WTC11 (cell line): ENCODE measurements around the gene COL4A1. TPM values are rescaled to one million over a fixed set of nuclear protein-coding genes. Genes with fewer than 3 reads are reported as not detected.

Source experiments
- ATAC-seq: fragments of 200-7000 bp; cut with Tn5 transposase; 2 replicates; pipeline ENCODE4 v1.10.0; 2021; ENCODE audit warnings: mild to moderate bottlenecking, moderate library complexity
- CTCF ChIA-PET: fragments of 300-600 bp; sonication (Branson Sonifier 250); formaldehyde crosslinking; loops from one replicate; lab custom pipeline; 2021; ENCODE audit warnings: antibody characterized with exemption; lab: Charles Lee
- POLR2A ChIA-PET: fragments of 350-600 bp; sonication (Branson Sonifier 250); formaldehyde crosslinking; loops from one replicate; lab custom pipeline; 2021; ENCODE audit warnings: antibody characterized with exemption; lab: Charles Lee
- DNase-seq: peaks from one replicate; pipeline ENCODE4 v3.0.0; 2021; ENCODE audit warnings: low spot score
- H3K27ac Mint-ChIP-seq: 2 replicates; pipeline ENCODE4 v1.8.0; 2021; ENCODE audit warnings: mixed read lengths
- H3K27me3 Mint-ChIP-seq: 2 replicates; pipeline ENCODE4 v1.8.0; 2021; ENCODE audit warnings: low read depth, mild to moderate bottlenecking, moderate library complexity, mixed read lengths
- H3K36me3 Mint-ChIP-seq: 2 replicates; pipeline ENCODE4 v1.8.0; 2021; ENCODE audit warnings: mixed read lengths
- H3K4me1 Mint-ChIP-seq: 2 replicates; pipeline ENCODE4 v1.8.0; 2022; ENCODE audit warnings: mixed read lengths
- H3K4me3 Mint-ChIP-seq: 2 replicates; pipeline ENCODE4 v1.8.0; 2021; ENCODE audit warnings: mild to moderate bottlenecking, moderate library complexity, mixed read lengths
- H3K9me3 Mint-ChIP-seq: 2 replicates; pipeline ENCODE4 v1.8.0; 2021; ENCODE audit warnings: mixed read lengths
- CREB1 ChIP-seq: sonication (generic); formaldehyde crosslinking; IDR thresholded peaks from 2 replicates; pipeline ENCODE4 v1.8.0; 2023; ENCODE audit warnings: mild to moderate bottlenecking, missing genetic modification reagents
- EMX1 ChIP-seq: fragments of 250-450 bp; sonication (Bioruptor Pico); IDR thresholded peaks from 2 replicates; pipeline ENCODE4 v1.8.0; 2021; ENCODE audit warnings: mild to moderate bottlenecking
- JUN ChIP-seq: sonication (generic); formaldehyde crosslinking; IDR thresholded peaks from 2 replicates; pipeline ENCODE4 v1.8.0; 2023; ENCODE audit warnings: mild to moderate bottlenecking, missing genetic modification reagents
- NFE2L1 ChIP-seq: sonication (generic); formaldehyde crosslinking; IDR thresholded peaks from 2 replicates; pipeline ENCODE4 v1.8.1; 2023; ENCODE audit warnings: missing genetic modification reagents
- NR3C1 ChIP-seq: sonication (generic); formaldehyde crosslinking; conservative IDR thresholded peaks from 2 replicates; pipeline ENCODE4 v1.8.1; 2023; ENCODE audit warnings: low read depth, mild to moderate bottlenecking, missing genetic modification reagents
- PRRX2 ChIP-seq: fragments of 250-450 bp; sonication (Bioruptor Pico); IDR thresholded peaks from 2 replicates; pipeline ENCODE4 v1.8.0; 2021; ENCODE audit warnings: mild to moderate bottlenecking
- RELA ChIP-seq: sonication (generic); formaldehyde crosslinking; IDR thresholded peaks from 2 replicates; pipeline ENCODE4 v1.8.1; 2022; ENCODE audit warnings: missing genetic modification reagents, mild to moderate bottlenecking, borderline replicate concordance
- ZNF121 ChIP-seq: sonication (generic); formaldehyde crosslinking; IDR thresholded peaks from 2 replicates; pipeline ENCODE4 v1.8.0; 2023; ENCODE audit warnings: missing genetic modification reagents
- ZNF263 ChIP-seq: sonication (generic); formaldehyde crosslinking; IDR thresholded peaks from 2 replicates; pipeline ENCODE4 v1.8.1; 2022; ENCODE audit warnings: low read depth, mild to moderate bottlenecking, moderate library complexity, missing genetic modification reagents
- ZNF317 ChIP-seq: sonication (generic); formaldehyde crosslinking; IDR thresholded peaks from 2 replicates; pipeline ENCODE4 v1.8.1; 2023; ENCODE audit warnings: low read depth, mild to moderate bottlenecking, moderate library complexity, missing genetic modification reagents, borderline replicate concordance
- total RNA-seq: library from RNA; stranded (reverse); gene quantifications from 3 replicates; pipeline ENCODE4 v1.2.3, GENCODE V29; 2021
- TF ChIP-seq, protein P1 (sequence below): sonication (generic); formaldehyde crosslinking; conservative IDR thresholded peaks from 2 replicates; pipeline ENCODE4 v1.8.1; 2023; ENCODE audit warnings: mild to moderate bottlenecking, low read depth, missing genetic modification reagents, moderate library complexity
- TF ChIP-seq, protein P2 (sequence below): sonication (generic); formaldehyde crosslinking; IDR thresholded peaks from 2 replicates; pipeline ENCODE4 v1.8.1; 2022; ENCODE audit warnings: low read depth, mild to moderate bottlenecking, moderate library complexity, missing genetic modification reagents, borderline replicate concordance
- TF ChIP-seq, protein P3 (sequence below): sonication (generic); formaldehyde crosslinking; conservative IDR thresholded peaks from 2 replicates; pipeline ENCODE4 v1.8.1; 2022; ENCODE audit warnings: mild to moderate bottlenecking, missing genetic modification reagents
- TF ChIP-seq, protein P4 (sequence below): sonication (generic); formaldehyde crosslinking; IDR thresholded peaks from 2 replicates; pipeline ENCODE4 v1.8.0; 2022; ENCODE audit warnings: mild to moderate bottlenecking, missing genetic modification reagents
- TF ChIP-seq, protein P5 (sequence below): fragments of 250-450 bp; sonication (Bioruptor Pico); IDR thresholded peaks from 2 replicates; pipeline ENCODE4 v1.9.0; 2021; ENCODE audit warnings: moderate library complexity, mild to moderate bottlenecking, inconsistent platforms, borderline replicate concordance
- TF ChIP-seq, protein P6 (sequence below): sonication (generic); formaldehyde crosslinking; IDR thresholded peaks from 2 replicates; pipeline ENCODE4 v1.8.1; 2023; ENCODE audit warnings: mild to moderate bottlenecking, missing genetic modification reagents, moderate library complexity
- TF ChIP-seq, protein P7 (sequence below): sonication (generic); formaldehyde crosslinking; IDR thresholded peaks from 2 replicates; pipeline ENCODE4 v1.8.1; 2022; ENCODE audit warnings: low read depth, missing genetic modification reagents, borderline replicate concordance

COL4A1 gene
- total RNA-seq, 1 experiment from 2014 or later = 89.6 TPM

DNA sequence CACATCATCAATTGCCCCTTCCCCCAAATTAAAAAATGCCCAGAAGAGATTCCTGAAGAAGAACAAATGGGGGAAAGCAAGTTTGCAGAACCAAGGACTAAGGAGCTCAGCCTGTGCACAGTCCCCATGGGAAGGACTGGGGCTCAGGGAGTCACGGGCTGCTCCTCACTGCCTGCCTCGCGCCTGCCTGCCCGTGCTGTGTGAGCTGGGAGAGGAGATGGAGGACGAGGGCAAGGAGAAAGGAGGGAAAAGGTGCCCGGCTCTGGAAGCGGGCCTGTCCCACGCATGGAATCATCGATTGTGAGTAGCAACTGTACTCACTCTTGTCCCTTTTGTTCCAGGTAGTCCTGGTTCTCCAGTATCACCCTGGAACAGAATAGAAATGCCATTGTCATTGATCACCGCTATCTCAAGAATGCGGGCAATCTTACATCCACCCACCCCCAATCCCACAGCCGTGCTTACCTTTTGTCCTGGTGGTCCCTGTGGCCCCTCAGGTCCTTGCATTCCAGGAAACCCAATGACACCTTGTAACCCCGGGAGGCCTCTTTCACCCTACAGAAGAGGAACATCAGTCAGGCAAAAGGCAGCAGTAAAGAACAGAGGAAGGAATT is 93.4 kb downstream of the COL4A1 start (continued):
- TF ChIP-seq, protein P1, sequence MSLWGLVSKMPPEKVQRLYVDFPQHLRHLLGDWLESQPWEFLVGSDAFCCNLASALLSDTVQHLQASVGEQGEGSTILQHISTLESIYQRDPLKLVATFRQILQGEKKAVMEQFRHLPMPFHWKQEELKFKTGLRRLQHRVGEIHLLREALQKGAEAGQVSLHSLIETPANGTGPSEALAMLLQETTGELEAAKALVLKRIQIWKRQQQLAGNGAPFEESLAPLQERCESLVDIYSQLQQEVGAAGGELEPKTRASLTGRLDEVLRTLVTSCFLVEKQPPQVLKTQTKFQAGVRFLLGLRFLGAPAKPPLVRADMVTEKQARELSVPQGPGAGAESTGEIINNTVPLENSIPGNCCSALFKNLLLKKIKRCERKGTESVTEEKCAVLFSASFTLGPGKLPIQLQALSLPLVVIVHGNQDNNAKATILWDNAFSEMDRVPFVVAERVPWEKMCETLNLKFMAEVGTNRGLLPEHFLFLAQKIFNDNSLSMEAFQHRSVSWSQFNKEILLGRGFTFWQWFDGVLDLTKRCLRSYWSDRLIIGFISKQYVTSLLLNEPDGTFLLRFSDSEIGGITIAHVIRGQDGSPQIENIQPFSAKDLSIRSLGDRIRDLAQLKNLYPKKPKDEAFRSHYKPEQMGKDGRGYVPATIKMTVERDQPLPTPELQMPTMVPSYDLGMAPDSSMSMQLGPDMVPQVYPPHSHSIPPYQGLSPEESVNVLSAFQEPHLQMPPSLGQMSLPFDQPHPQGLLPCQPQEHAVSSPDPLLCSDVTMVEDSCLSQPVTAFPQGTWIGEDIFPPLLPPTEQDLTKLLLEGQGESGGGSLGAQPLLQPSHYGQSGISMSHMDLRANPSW = no peak
- TF ChIP-seq ZNF317 (no peak), JUN (CRISPR knock-in tag) (no peak)

DNA sequence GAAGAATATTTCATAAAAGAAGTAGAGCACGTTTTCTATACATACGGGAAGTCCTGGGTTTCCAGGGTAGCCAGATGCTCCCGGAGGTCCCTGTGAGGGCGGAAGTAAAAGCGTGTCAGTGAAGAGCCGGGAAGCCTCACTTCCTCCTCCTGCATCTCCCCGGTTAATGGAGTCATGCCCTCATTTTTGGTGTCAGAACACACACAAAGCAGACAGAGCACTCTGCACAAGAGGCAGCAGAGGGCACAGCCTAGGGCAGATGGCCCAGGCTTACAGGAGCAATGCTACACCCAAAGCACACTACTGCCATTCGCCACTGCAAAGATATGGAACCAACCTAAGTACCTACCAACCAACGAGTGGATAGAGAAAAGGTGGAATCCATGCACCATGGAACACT is 94.4 kb downstream of the COL4A1 start:
- TF ChIP-seq ZNF121 = no peak
- TF ChIP-seq EMX1 (CRISPR knock-in tag) = no peak
- no peak for TF ChIP-seq NFE2L1 (CRISPR knock-in tag)
- no peak for TF ChIP-seq RELA (CRISPR knock-in tag)
- TF ChIP-seq, protein P2, sequence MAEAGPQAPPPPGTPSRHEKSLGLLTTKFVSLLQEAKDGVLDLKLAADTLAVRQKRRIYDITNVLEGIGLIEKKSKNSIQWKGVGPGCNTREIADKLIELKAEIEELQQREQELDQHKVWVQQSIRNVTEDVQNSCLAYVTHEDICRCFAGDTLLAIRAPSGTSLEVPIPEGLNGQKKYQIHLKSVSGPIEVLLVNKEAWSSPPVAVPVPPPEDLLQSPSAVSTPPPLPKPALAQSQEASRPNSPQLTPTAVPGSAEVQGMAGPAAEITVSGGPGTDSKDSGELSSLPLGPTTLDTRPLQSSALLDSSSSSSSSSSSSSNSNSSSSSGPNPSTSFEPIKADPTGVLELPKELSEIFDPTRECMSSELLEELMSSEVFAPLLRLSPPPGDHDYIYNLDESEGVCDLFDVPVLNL (CRISPR knock-in tag) = no peak
- no peak for TF ChIP-seq NR3C1 (CRISPR knock-in tag)
- TF ChIP-seq, protein P3, sequence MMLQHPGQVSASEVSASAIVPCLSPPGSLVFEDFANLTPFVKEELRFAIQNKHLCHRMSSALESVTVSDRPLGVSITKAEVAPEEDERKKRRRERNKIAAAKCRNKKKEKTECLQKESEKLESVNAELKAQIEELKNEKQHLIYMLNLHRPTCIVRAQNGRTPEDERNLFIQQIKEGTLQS (CRISPR knock-in tag) = no peak
- TF ChIP-seq ZNF317 = no peak
- no peak for TF ChIP-seq CREB1
- TF ChIP-seq PRRX2 = no peak
- TF ChIP-seq, protein P4, sequence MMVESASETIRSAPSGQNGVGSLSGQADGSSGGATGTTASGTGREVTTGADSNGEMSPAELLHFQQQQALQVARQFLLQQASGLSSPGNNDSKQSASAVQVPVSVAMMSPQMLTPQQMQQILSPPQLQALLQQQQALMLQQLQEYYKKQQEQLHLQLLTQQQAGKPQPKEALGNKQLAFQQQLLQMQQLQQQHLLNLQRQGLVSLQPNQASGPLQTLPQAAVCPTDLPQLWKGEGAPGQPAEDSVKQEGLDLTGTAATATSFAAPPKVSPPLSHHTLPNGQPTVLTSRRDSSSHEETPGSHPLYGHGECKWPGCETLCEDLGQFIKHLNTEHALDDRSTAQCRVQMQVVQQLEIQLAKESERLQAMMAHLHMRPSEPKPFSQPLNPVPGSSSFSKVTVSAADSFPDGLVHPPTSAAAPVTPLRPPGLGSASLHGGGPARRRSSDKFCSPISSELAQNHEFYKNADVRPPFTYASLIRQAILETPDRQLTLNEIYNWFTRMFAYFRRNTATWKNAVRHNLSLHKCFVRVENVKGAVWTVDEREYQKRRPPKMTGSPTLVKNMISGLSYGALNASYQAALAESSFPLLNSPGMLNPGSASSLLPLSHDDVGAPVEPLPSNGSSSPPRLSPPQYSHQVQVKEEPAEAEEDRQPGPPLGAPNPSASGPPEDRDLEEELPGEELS = no peak
- TF ChIP-seq, protein P5, sequence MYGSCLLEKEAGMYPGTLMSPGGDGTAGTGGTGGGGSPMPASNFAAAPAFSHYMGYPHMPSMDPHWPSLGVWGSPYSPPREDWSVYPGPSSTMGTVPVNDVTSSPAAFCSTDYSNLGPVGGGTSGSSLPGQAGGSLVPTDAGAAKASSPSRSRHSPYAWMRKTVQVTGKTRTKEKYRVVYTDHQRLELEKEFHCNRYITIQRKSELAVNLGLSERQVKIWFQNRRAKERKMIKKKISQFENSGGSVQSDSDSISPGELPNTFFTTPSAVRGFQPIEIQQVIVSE = no peak
- no peak for TF ChIP-seq ZNF263 (CRISPR knock-in tag)
- TF ChIP-seq, protein P6, sequence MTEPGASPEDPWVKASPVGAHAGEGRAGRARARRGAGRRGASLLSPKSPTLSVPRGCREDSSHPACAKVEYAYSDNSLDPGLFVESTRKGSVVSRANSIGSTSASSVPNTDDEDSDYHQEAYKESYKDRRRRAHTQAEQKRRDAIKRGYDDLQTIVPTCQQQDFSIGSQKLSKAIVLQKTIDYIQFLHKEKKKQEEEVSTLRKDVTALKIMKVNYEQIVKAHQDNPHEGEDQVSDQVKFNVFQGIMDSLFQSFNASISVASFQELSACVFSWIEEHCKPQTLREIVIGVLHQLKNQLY (CRISPR knock-in tag) = no peak
- TF ChIP-seq, protein P7, sequence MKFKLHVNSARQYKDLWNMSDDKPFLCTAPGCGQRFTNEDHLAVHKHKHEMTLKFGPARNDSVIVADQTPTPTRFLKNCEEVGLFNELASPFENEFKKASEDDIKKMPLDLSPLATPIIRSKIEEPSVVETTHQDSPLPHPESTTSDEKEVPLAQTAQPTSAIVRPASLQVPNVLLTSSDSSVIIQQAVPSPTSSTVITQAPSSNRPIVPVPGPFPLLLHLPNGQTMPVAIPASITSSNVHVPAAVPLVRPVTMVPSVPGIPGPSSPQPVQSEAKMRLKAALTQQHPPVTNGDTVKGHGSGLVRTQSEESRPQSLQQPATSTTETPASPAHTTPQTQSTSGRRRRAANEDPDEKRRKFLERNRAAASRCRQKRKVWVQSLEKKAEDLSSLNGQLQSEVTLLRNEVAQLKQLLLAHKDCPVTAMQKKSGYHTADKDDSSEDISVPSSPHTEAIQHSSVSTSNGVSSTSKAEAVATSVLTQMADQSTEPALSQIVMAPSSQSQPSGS = no peak
- H3K4me1 Mint-ChIP-seq = no peaks in the 10 kb centered on the region
- no peak for ATAC-seq
- H3K4me3 Mint-ChIP-seq = no peak overlapping the region
- no peaks in the 10 kb centered on the region; the same call in 1 of the 2 replicates for H3K9me3 Mint-ChIP-seq
- no peak overlapping the region for H3K27ac Mint-ChIP-seq
- ChIA-PET CTCF (no interaction called here), POLR2A (no interaction called here)
- H3K27me3 Mint-ChIP-seq = no peaks in the 10 kb centered on the region
- no peak for DNase-seq
- H3K36me3 Mint-ChIP-seq = peaks cover 3% of the 10 kb centered on the region; the same call in 1 of the 2 replicates
